Brain microvascular endothelial cell (primary cell): Measurements from ENCODE around the gene NCOA5.

Experiments used
- DNase-seq: peaks from one replicate; pipeline ENCODE4 v3.0.0-alpha.2; 2020
- H3K27ac ChIP-seq: fragments of 250-450 bp; sonication (Bioruptor Pico); 2 replicates; pipeline ENCODE4 v1.5.1; 2020; ENCODE audit warnings: mild to moderate bottlenecking, moderate library complexity
- H3K27me3 ChIP-seq: fragments of 250-450 bp; sonication (Bioruptor Pico); replicated peaks from 2 replicates; pipeline ENCODE4 v1.5.1; 2020; ENCODE audit warnings: mild to moderate bottlenecking
- H3K36me3 ChIP-seq: fragments of 250-450 bp; sonication (Bioruptor Pico); replicated peaks from 2 replicates; pipeline ENCODE4 v1.5.1; 2020; ENCODE audit warnings: mild to moderate bottlenecking
- H3K4me3 ChIP-seq: 2 replicates; pipeline ENCODE4 v1.5.1; 2011; ENCODE audit warnings: low read depth, mild to moderate bottlenecking, control low read depth, low read length, moderate library complexity
- in situ Hi-C: cut with HindIII; loops from 2 replicates; pipeline ENCODE4 v1.10.0; 2017; ENCODE audit warnings: low sequenced_read_pairs, low pct_ligation_motif_present
- TF ChIP-seq, protein P1 (sequence below): IDR thresholded peaks from 2 replicates; pipeline ENCODE4 v1.5.1; 2011; ENCODE audit warnings: low read depth, mild to moderate bottlenecking, moderate library complexity, low read length, control low read depth, inconsistent platforms; ENCODE audit errors: missing control alignments

Gene NCOA5

DNA sequence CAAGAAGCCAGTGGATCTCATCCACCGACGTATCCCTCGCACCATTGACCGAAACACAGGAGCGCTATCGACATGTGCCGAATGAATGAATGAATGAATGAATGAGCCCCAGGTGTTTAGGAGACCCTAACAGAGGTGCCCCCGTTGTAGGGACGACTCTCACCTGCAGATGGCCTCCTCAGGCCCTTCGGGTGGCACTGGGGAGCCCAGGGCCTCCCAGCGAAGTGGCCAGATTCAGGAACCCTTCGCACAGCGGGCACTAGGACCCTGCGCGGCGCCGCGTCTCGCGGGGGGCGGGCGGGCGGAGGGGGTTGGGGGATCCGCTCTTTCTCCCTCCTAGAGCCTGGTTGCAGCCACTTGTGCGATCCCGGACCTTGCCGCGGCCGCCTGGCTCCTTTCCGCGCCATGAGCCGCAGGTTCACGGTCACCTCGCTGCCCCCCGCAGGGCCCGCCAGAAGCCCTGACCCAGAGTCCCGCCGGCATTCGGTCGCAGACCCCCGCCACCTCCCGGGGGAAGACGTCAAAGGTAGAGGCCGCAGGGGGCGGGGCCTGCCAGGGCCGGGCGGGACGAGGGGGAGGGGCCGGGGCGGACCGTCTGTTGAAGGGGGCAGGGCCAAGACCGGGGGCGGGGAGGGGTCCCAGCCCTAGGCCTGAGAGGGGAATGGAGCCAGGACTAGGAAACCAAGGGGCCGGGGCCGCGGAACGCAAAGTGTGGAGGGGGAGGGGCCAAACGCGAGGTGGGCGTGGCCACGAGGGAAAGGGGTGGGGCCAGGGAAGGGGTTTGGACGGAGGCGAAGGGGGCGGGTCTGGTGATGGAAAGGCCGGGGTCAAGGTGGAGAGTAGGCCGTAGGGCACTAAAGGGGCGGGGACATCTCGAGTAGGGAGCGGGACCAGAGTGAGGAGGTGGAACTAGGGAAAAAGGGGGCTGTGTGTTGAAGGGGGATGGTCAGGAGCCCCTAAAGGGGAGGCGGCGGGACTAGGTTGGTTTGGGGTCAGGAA, 68.1 kb downstream of the NCOA5 start:
- Histone ChIP-seq H3K27me3 (peaks cover 10% of the 10 kb centered on the region), H3K36me3 (no peaks in the 10 kb centered on the region), H3K27ac (no peak overlapping the region), H3K4me3 (peak overlapping the region; percentile 45)
- TF ChIP-seq, protein P1, sequence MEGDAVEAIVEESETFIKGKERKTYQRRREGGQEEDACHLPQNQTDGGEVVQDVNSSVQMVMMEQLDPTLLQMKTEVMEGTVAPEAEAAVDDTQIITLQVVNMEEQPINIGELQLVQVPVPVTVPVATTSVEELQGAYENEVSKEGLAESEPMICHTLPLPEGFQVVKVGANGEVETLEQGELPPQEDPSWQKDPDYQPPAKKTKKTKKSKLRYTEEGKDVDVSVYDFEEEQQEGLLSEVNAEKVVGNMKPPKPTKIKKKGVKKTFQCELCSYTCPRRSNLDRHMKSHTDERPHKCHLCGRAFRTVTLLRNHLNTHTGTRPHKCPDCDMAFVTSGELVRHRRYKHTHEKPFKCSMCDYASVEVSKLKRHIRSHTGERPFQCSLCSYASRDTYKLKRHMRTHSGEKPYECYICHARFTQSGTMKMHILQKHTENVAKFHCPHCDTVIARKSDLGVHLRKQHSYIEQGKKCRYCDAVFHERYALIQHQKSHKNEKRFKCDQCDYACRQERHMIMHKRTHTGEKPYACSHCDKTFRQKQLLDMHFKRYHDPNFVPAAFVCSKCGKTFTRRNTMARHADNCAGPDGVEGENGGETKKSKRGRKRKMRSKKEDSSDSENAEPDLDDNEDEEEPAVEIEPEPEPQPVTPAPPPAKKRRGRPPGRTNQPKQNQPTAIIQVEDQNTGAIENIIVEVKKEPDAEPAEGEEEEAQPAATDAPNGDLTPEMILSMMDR, result no peak
- in situ Hi-C loops, result no loop called here
- DNase-seq, result no peak

GRCh38 chr20:46020555-46020954, 69.2 kb downstream of the NCOA5 start:
- in situ Hi-C loops, result no loop called here
- TF ChIP-seq, protein P1, result no peak
- H3K27ac ChIP-seq, result no peak overlapping the region
- DNase-seq, result no peak
- H3K36me3 ChIP-seq, result no peaks in the 10 kb centered on the region
- peaks cover 9% of the 10 kb centered on the region for H3K27me3 ChIP-seq
- no peak overlapping the region for H3K4me3 ChIP-seq

DNA sequence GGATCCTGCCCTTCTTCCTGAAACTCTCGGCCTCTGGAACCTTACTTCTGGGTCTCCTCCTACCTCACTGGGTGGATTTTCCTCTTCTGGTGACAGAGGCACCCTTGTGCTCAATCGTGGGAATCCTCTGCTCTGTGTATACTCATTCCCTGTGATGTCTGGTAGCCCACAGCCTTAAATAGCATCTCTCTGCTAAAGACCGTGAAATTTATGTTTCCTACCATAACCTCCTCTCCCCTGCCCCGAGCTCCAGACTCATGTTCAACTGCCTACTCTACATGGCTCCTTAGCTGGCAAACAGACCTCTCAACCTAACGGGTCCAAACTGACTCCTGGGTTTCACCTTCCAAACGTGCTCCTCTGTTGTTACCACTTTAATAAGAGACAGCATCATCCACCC, 71.2 kb downstream of the NCOA5 start:
- no peak overlapping the region for H3K4me3 ChIP-seq
- H3K36me3 ChIP-seq, result no peaks in the 10 kb centered on the region
- TF ChIP-seq, protein P1, result no peak
- DNase-seq, result no peak
- peaks cover 5% of the 10 kb centered on the region for H3K27me3 ChIP-seq
- in situ Hi-C loops, result no loop called here
- H3K27ac ChIP-seq, result no peak overlapping the region

GRCh38 chr20:46018112-46018511, 71.7 kb downstream of the NCOA5 start:
- Histone ChIP-seq H3K27me3 (peaks cover 3% of the 10 kb centered on the region), H3K36me3 (no peaks in the 10 kb centered on the region), H3K27ac (no peak overlapping the region), H3K4me3 (no peak overlapping the region)
- in situ Hi-C loops, result no loop called here
- DNase-seq, result no peak
- TF ChIP-seq, protein P1, result no peak

- no peak overlapping the region for H3K4me3 ChIP-seq
- no peak for DNase-seq
- peaks cover 7% of the 10 kb centered on the region for H3K27me3 ChIP-seq
- TF ChIP-seq, protein P1, result no peak
- no peak overlapping the region for H3K27ac ChIP-seq
- H3K36me3 ChIP-seq, result no peaks in the 10 kb centered on the region
- in situ Hi-C loops, result no loop called here
These were observed 72.5 kb downstream of the NCOA5 start for GRCh38 chr20:46017272-46017671.
